ENCODE results near the gene SLC44A2. TPM values are rescaled to one million over a fixed set of nuclear protein-coding genes. Genes with fewer than 3 reads are reported as not detected.

The SLC44A2 gene
- total RNA-seq, 1 experiment from 2014 or later, result 130 TPM

DNA sequence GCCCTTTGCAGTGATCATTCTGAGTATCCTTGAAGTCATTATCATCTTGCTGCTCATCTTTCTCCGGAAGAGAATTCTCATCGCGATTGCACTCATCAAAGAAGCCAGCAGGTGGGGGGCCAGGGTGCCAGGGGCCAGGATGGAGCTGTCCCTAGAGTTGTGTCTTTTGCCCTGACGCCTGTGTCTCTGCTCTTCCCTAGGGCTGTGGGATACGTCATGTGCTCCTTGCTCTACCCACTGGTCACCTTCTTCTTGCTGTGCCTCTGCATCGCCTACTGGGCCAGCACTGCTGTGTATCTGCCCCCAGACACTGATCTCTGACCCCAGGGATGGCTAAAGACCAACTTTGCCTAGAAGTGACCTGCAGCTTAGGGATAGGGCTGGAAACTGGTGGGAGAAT lies 9.6 kb downstream of the SLC44A2 start:
- Mint-ChIP-seq H3K36me3 (ENCODE audit: insufficient read depth, unreplicated experiment) (peaks cover 55% of the 10 kb centered on the region), H3K4me1 (ENCODE audit: low read depth, unreplicated experiment) (no peaks in the 10 kb centered on the region), H3K4me3 (ENCODE audit: low read depth, unreplicated experiment) (no peak overlapping the region), H3K27ac (ENCODE audit: unreplicated experiment) (no peak overlapping the region), H3K9me3 (ENCODE audit: low read depth, unreplicated experiment) (no peaks in the 10 kb centered on the region), H3K27me3 (ENCODE audit: unreplicated experiment) (no peaks in the 10 kb centered on the region)
- BruUV-seq (replicated peaks), result no TSS peak
- CTCF ChIA-PET, result no interaction called here
- TF ChIP-seq, protein P1, sequence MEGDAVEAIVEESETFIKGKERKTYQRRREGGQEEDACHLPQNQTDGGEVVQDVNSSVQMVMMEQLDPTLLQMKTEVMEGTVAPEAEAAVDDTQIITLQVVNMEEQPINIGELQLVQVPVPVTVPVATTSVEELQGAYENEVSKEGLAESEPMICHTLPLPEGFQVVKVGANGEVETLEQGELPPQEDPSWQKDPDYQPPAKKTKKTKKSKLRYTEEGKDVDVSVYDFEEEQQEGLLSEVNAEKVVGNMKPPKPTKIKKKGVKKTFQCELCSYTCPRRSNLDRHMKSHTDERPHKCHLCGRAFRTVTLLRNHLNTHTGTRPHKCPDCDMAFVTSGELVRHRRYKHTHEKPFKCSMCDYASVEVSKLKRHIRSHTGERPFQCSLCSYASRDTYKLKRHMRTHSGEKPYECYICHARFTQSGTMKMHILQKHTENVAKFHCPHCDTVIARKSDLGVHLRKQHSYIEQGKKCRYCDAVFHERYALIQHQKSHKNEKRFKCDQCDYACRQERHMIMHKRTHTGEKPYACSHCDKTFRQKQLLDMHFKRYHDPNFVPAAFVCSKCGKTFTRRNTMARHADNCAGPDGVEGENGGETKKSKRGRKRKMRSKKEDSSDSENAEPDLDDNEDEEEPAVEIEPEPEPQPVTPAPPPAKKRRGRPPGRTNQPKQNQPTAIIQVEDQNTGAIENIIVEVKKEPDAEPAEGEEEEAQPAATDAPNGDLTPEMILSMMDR (IDR thresholded peaks at IDR 0.05; ENCODE audit: unreplicated experiment), result no peak
- intact Hi-C loops (cut with micrococcal nuclease; ENCODE audit: unreplicated experiment), result no loop called here
- no peak for DNase-seq

DNA sequence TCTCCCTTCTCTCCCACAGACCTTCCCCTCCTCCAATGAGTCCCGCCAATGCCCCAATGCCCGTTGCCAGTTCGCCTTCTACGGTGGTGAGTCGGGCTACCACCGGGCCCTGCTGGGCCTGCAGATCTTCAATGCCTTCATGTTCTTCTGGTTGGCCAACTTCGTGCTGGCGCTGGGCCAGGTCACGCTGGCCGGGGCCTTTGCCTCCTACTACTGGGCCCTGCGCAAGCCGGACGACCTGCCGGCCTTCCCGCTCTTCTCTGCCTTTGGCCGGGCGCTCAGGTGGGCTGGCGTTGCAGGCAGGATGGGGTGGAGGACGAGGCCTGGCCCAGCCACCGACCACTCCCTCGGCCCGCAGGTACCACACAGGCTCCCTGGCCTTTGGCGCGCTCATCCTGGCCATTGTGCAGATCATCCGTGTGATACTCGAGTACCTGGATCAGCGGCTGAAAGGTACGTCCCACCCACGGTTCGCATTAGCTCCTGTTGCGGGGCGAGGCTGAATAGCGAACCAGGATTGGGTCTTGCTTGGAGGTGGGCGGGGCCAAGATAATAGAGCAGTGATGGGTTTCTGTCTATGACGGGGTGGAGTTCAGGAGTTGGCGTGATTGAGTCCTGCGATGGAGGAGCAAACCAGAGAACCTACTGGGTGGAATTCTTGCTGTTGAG lies 11.1 kb downstream of the SLC44A2 start:
- TF ChIP-seq, protein P1 (IDR thresholded peaks at IDR 0.05; ENCODE audit: unreplicated experiment), result no peak
- Mint-ChIP-seq H3K4me1 (ENCODE audit: low read depth, unreplicated experiment) (no peaks in the 10 kb centered on the region), H3K4me3 (ENCODE audit: low read depth, unreplicated experiment) (no peak overlapping the region), H3K27ac (ENCODE audit: unreplicated experiment) (no peak overlapping the region), H3K36me3 (ENCODE audit: insufficient read depth, unreplicated experiment) (peaks cover 53% of the 10 kb centered on the region), H3K9me3 (ENCODE audit: low read depth, unreplicated experiment) (no peaks in the 10 kb centered on the region), H3K27me3 (ENCODE audit: unreplicated experiment) (no peaks in the 10 kb centered on the region)
- CTCF ChIA-PET, result no interaction called here
- BruUV-seq (replicated peaks), result no TSS peak
- intact Hi-C loops (cut with micrococcal nuclease; ENCODE audit: unreplicated experiment), result no loop called here
- no peak for DNase-seq

DNA sequence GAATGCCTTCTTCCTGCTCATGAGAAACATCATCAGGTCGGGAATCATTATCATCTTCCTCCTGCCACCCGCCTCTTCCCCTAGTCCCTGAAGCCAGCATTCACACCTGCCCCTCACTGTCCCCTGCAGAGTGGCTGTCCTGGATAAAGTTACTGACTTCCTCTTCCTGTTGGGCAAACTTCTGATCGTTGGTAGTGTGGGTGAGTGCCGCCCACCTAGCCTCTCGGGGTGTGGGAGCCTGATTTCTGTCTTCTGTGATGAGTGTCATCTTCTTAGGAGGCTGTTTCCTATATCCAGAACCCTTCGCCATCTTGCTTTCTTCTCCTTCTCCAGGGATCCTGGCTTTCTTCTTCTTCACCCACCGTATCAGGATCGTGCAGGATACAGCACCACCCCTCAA lies 12.5 kb downstream of the SLC44A2 start:
- intact Hi-C loops (cut with micrococcal nuclease; ENCODE audit: unreplicated experiment), result no loop called here
- Mint-ChIP-seq H3K4me3 (ENCODE audit: low read depth, unreplicated experiment) (no peak overlapping the region), H3K27me3 (ENCODE audit: unreplicated experiment) (no peaks in the 10 kb centered on the region), H3K27ac (ENCODE audit: unreplicated experiment) (no peak overlapping the region), H3K4me1 (ENCODE audit: low read depth, unreplicated experiment) (no peaks in the 10 kb centered on the region), H3K36me3 (ENCODE audit: insufficient read depth, unreplicated experiment) (peaks cover 45% of the 10 kb centered on the region), H3K9me3 (ENCODE audit: low read depth, unreplicated experiment) (no peaks in the 10 kb centered on the region)
- no TSS peak for BruUV-seq (replicated peaks)
- CTCF ChIA-PET, result no interaction called here
- TF ChIP-seq, protein P1 (IDR thresholded peaks at IDR 0.05; ENCODE audit: unreplicated experiment), result no peak
- DNase-seq, result no peak

DNA sequence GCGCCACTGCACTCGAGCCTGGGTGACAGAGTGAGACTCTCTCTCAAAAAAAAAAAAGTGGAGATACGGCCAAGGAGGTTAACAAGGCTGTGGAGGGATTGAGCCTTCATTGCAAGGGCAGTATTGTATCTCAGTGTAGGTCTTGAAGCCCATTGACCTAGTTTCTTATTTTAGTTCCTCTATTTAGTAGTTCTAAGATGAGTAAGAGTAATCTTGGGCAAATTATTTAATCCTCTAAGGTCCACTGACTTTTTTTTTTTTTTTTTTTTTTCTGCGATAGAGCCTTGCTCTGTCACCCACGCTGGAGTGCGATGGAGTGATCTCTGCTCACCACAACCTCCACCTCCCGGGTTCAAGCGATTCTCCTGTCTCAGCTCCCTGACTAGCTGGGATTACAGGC lies 14.5 kb downstream of the SLC44A2 start:
- Mint-ChIP-seq H3K27me3 (ENCODE audit: unreplicated experiment) (no peaks in the 10 kb centered on the region), H3K4me1 (ENCODE audit: low read depth, unreplicated experiment) (no peaks in the 10 kb centered on the region), H3K4me3 (ENCODE audit: low read depth, unreplicated experiment) (no peak overlapping the region), H3K27ac (ENCODE audit: unreplicated experiment) (no peak overlapping the region), H3K36me3 (ENCODE audit: insufficient read depth, unreplicated experiment) (peaks cover 47% of the 10 kb centered on the region), H3K9me3 (ENCODE audit: low read depth, unreplicated experiment) (no peaks in the 10 kb centered on the region)
- DNase-seq, result no peak
- no TSS peak for BruUV-seq (replicated peaks)
- CTCF ChIA-PET, result no interaction called here
- intact Hi-C loops (cut with micrococcal nuclease; ENCODE audit: unreplicated experiment), result no loop called here
- TF ChIP-seq, protein P1 (IDR thresholded peaks at IDR 0.05; ENCODE audit: unreplicated experiment), result no peak
